ENCODE results near the gene HSDL1. TPM values are rescaled to one million over a fixed set of nuclear protein-coding genes. Genes with fewer than 3 reads are reported as not detected.
A peak's percentile ranks its signal among the peaks of the same experiment; 100 is the strongest.
"Not testable (repeated sequence)": the region's sequence is repeated elsewhere in the genome, so short reads cannot be mapped to it uniquely, and the experiment has no call there.

HSDL1 gene
- total and polyA plus RNA-seq, 4 experiments from 2014 or later, result 9.9 to 23.0 (median 15.7) TPM

- H3K27ac ChIP-seq (ENCODE audit: low read depth, low read length), result no peak overlapping the region
- peaks cover 10% of the 10 kb centered on the region for H3K36me3 ChIP-seq (ENCODE audit: insufficient read depth, low read length)
- H3K4me3 ChIP-seq (ENCODE audit: low read length in 2 of 2), result no peak overlapping the region
- no peaks in the 10 kb centered on the region for H3K4me1 ChIP-seq (ENCODE audit: insufficient read depth, low read length)
- no peak overlapping the region for H3K4me3 Mint-ChIP-seq
- ChIA-PET CTCF (ENCODE audit: partially characterized antibody) (interaction anchor here (0.6 kb wide), 1 partner anchor 420 kb away, joined by 4 read pairs; no protein-coding TSS in a partner anchor), POLR2A (ENCODE audit: partially characterized antibody) (interaction anchor here (1.2 kb wide), 1 partner anchor 14 kb away, joined by 3 read pairs; the partner anchor contains the start of genes DNAAF1 and HSDL1)
- H3K27ac Mint-ChIP-seq, result no peak overlapping the region
- no peaks in the 10 kb centered on the region for H3K9me3 ChIP-seq (ENCODE audit: control insufficient read depth in 1 of 2, low read length in 2 of 2)
- intact Hi-C loops (cut with micrococcal nuclease), result no loop called here
- no peak for DNase-seq
- no peaks in the 10 kb centered on the region for H3K27me3 ChIP-seq (ENCODE audit: insufficient read depth, low read length)
- H3K36me3 Mint-ChIP-seq, result peaks cover 9 to 33% of the 10 kb centered on the region in 2 donors
- H3K4me1 Mint-ChIP-seq, result peaks cover 0 to 2% (median 0%) of the 10 kb centered on the region in 4 donors
- no peaks in the 10 kb centered on the region for H3K27me3 Mint-ChIP-seq
- H3K9me3 Mint-ChIP-seq, result no peaks in the 10 kb centered on the region
Measured at GRCh38 chr16:84131117-84131516, 13.9 kb downstream of the HSDL1 start.

- intact Hi-C loops (cut with micrococcal nuclease), result no loop called here
- H3K27ac ChIP-seq (ENCODE audit: low read depth, low read length), result no peak overlapping the region
- no peaks in the 10 kb centered on the region for H3K27me3 Mint-ChIP-seq
- no peaks in the 10 kb centered on the region for H3K4me1 Mint-ChIP-seq
- H3K4me3 Mint-ChIP-seq, result no peak overlapping the region
- H3K4me3 ChIP-seq (ENCODE audit: low read length in 2 of 2), result no peak overlapping the region
- DNase-seq, result no peak
- H3K27me3 ChIP-seq (ENCODE audit: insufficient read depth, low read length), result no peaks in the 10 kb centered on the region
- ChIA-PET CTCF (ENCODE audit: partially characterized antibody) (interaction anchor here (0.7 kb wide), 1 partner anchor 51 kb away, joined by 3 read pairs; no protein-coding TSS in a partner anchor), POLR2A (ENCODE audit: partially characterized antibody) (no interaction called here)
- no peaks in the 10 kb centered on the region for H3K9me3 ChIP-seq (ENCODE audit: control insufficient read depth in 1 of 2, low read length in 2 of 2)
- peaks cover 13 to 29% of the 10 kb centered on the region in 2 donors for H3K36me3 Mint-ChIP-seq
- H3K27ac Mint-ChIP-seq, result peak overlapping the region in 1 of 7 donors; percentile 57
- H3K36me3 ChIP-seq (ENCODE audit: insufficient read depth, low read length), result peaks cover 3% of the 10 kb centered on the region
- H3K9me3 Mint-ChIP-seq, result no peaks in the 10 kb centered on the region
- no peaks in the 10 kb centered on the region for H3K4me1 ChIP-seq (ENCODE audit: insufficient read depth, low read length)
Measured at GRCh38 chr16:84124257-84125073, 20.5 kb downstream of the HSDL1 start.

- Histone ChIP-seq H3K4me1 (ENCODE audit: insufficient read depth, low read length) (peaks cover 6% of the 10 kb centered on the region), H3K4me3 (ENCODE audit: low read length in 2 of 2) (no peak overlapping the region), H3K27me3 (ENCODE audit: insufficient read depth, low read length) (no peaks in the 10 kb centered on the region), H3K9me3 (ENCODE audit: control insufficient read depth in 1 of 2, low read length in 2 of 2) (no peaks in the 10 kb centered on the region), H3K27ac (ENCODE audit: low read depth, low read length) (no peak overlapping the region), H3K36me3 (ENCODE audit: insufficient read depth, low read length) (no peaks in the 10 kb centered on the region)
- peaks cover 2 to 17% (median 6%) of the 10 kb centered on the region in 4 donors for H3K4me1 Mint-ChIP-seq
- ChIA-PET POLR2A (ENCODE audit: partially characterized antibody) (no interaction called here), CTCF (ENCODE audit: partially characterized antibody) (no interaction called here)
- no peak for DNase-seq
- intact Hi-C loops (cut with micrococcal nuclease), result no loop called here
- no peak overlapping the region for H3K27ac Mint-ChIP-seq
- H3K4me3 Mint-ChIP-seq, result no peak overlapping the region
- H3K9me3 Mint-ChIP-seq, result no peaks in the 10 kb centered on the region
- H3K27me3 Mint-ChIP-seq, result no peaks in the 10 kb centered on the region
- H3K36me3 Mint-ChIP-seq, result peaks cover 6 to 25% of the 10 kb centered on the region in 2 donors
Measured at GRCh38 chr16:84121007-84121406, 24.0 kb downstream of the HSDL1 start.

GRCh38 chr16:84120023-84120422, 25.0 kb downstream of the HSDL1 start:
- Histone ChIP-seq H3K27me3 (ENCODE audit: insufficient read depth, low read length) (no peaks in the 10 kb centered on the region), H3K27ac (ENCODE audit: low read depth, low read length) (no peak overlapping the region), H3K4me1 (ENCODE audit: insufficient read depth, low read length) (peaks cover 15% of the 10 kb centered on the region), H3K4me3 (ENCODE audit: low read length in 2 of 2) (no peak overlapping the region), H3K9me3 (ENCODE audit: control insufficient read depth in 1 of 2, low read length in 2 of 2) (no peaks in the 10 kb centered on the region), H3K36me3 (ENCODE audit: insufficient read depth, low read length) (no peaks in the 10 kb centered on the region)
- CTCF ChIA-PET (ENCODE audit: partially characterized antibody), result no interaction called here
- intact Hi-C loops (cut with micrococcal nuclease), result no loop called here
- Mint-ChIP-seq H3K4me3 (no peak overlapping the region), H3K9me3 (no peaks in the 10 kb centered on the region), H3K4me1 (peaks cover 9 to 27% (median 14%) of the 10 kb centered on the region in 4 donors), H3K36me3 (peaks cover 5 to 27% of the 10 kb centered on the region in 2 donors), H3K27me3 (no peaks in the 10 kb centered on the region), H3K27ac (peak overlapping the region in 1 of 7 donors; percentile 49)
- POLR2A ChIA-PET (ENCODE audit: partially characterized antibody), result interaction anchor here (1.0 kb wide), 1 partner anchor 25 kb away, joined by 4 read pairs; the partner anchor contains the start of genes DNAAF1 and HSDL1
- no peak for DNase-seq

GRCh38 chr16:84119368-84119767, 25.6 kb downstream of the HSDL1 start:
- CTCF ChIA-PET (ENCODE audit: partially characterized antibody), result no interaction called here
- POLR2A ChIA-PET (ENCODE audit: partially characterized antibody), result interaction anchor here (1.0 kb wide), 1 partner anchor 25 kb away, joined by 3 read pairs; the partner anchor contains the start of genes DNAAF1 and HSDL1

GRCh38 chr16:84118315-84118714, 26.7 kb downstream of the HSDL1 start:
- H3K27ac Mint-ChIP-seq, result peak overlapping the region in 2 of 7 donors; percentile 65 to 69
- DNase-seq; H3K36me3 ChIP-seq (ENCODE audit: insufficient read depth, low read length); H3K27ac ChIP-seq (ENCODE audit: low read depth, low read length); H3K4me3 ChIP-seq (ENCODE audit: low read length in 2 of 2); H3K9me3 ChIP-seq (ENCODE audit: control insufficient read depth in 1 of 2, low read length in 2 of 2); H3K27me3 Mint-ChIP-seq; H3K27me3 ChIP-seq (ENCODE audit: insufficient read depth, low read length); H3K9me3 Mint-ChIP-seq: not testable (repeated sequence)
- ChIA-PET POLR2A (ENCODE audit: partially characterized antibody) (interaction anchor here (0.5 to 3.2 kb wide), 4 partner anchors 20 to 68 kb away, joined by 3 to 36 read pairs (median 6); partner anchors contain the start of genes DNAAF1, HSDL1 and TAF1C), CTCF (ENCODE audit: partially characterized antibody) (interaction anchor here (1.5 to 4.1 kb wide), 3 partner anchors 24 to 69 kb away, joined by 4 to 25 read pairs (median 17); partner anchors contain the start of gene TAF1C)
- intact Hi-C loops (cut with micrococcal nuclease), result loop anchor here (10.0 kb wide), 1 partner anchor 1566 kb away; the partner anchor contains the start of gene GINS2
- H3K4me1 ChIP-seq (ENCODE audit: insufficient read depth, low read length), result peaks cover 31% of the 10 kb centered on the region
- peak overlapping the region; percentile 40 to 65 (median 49) for H3K4me3 Mint-ChIP-seq
- peaks cover 11 to 30% (median 19%) of the 10 kb centered on the region in 4 donors for H3K4me1 Mint-ChIP-seq
- peaks cover 5 to 22% of the 10 kb centered on the region in 2 donors for H3K36me3 Mint-ChIP-seq

More at GRCh38 chr16:84119368-84119767, 25.6 kb downstream of the HSDL1 start:
- Mint-ChIP-seq H3K9me3 (no peaks in the 10 kb centered on the region), H3K36me3 (peaks cover 5 to 25% of the 10 kb centered on the region in 2 donors), H3K4me1 (peaks cover 9 to 28% (median 16%) of the 10 kb centered on the region in 4 donors), H3K27ac (peak overlapping the region in 1 of 7 donors; percentile 49), H3K4me3 (no peak overlapping the region), H3K27me3 (no peaks in the 10 kb centered on the region)
- Histone ChIP-seq H3K27ac (ENCODE audit: low read depth, low read length) (no peak overlapping the region), H3K36me3 (ENCODE audit: insufficient read depth, low read length) (no peaks in the 10 kb centered on the region), H3K9me3 (ENCODE audit: control insufficient read depth in 1 of 2, low read length in 2 of 2) (no peaks in the 10 kb centered on the region), H3K4me1 (ENCODE audit: insufficient read depth, low read length) (peaks cover 21% of the 10 kb centered on the region), H3K4me3 (ENCODE audit: low read length in 2 of 2) (no peak overlapping the region), H3K27me3 (ENCODE audit: insufficient read depth, low read length) (no peaks in the 10 kb centered on the region)
- no peak for DNase-seq
- intact Hi-C loops (cut with micrococcal nuclease), result loop anchor here (10.0 kb wide), 1 partner anchor 1565 kb away; the partner anchor contains the start of gene GINS2

- DNase-seq, result peak in 2 of 5 donors; percentile 31 to 53
- POLR2A ChIA-PET (ENCODE audit: partially characterized antibody), result interaction anchor here (0.8 to 3.2 kb wide), 16 partner anchors 12 to 1436 kb away, joined by 3 to 55 read pairs (median 5); partner anchors contain the start of genes DNAAF1, HSBP1, HSDL1 and MLYCD
- peaks cover 0 to 15% of the 10 kb centered on the region in 2 donors for H3K36me3 Mint-ChIP-seq
Measured at GRCh38 chr16:84117494-84117843, 27.5 kb downstream of the HSDL1 start.

More at GRCh38 chr16:84117494-84117843, 27.5 kb downstream of the HSDL1 start:
- no peaks in the 10 kb centered on the region for H3K36me3 ChIP-seq (ENCODE audit: insufficient read depth, low read length)
- H3K4me1 Mint-ChIP-seq, result peaks cover 11 to 34% (median 21%) of the 10 kb centered on the region in 4 donors
- H3K9me3 ChIP-seq (ENCODE audit: control insufficient read depth in 1 of 2, low read length in 2 of 2), result no peaks in the 10 kb centered on the region
- intact Hi-C loops (cut with micrococcal nuclease), result loop anchor here (2.0 to 10.0 kb wide), 3 partner anchors 33 to 1567 kb away; partner anchors contain the start of gene GINS2
- H3K9me3 Mint-ChIP-seq, result no peaks in the 10 kb centered on the region
- peak overlapping the region; percentile 86 to 96 (median 92) for H3K4me3 Mint-ChIP-seq
- peak overlapping the region; percentile 91 for H3K27ac ChIP-seq (ENCODE audit: low read depth, low read length)
- CTCF ChIA-PET (ENCODE audit: partially characterized antibody), result interaction anchor here (1.1 to 4.1 kb wide), 7 partner anchors 14 to 70 kb away, joined by 3 to 25 read pairs (median 4); partner anchors contain the start of genes DNAAF1, HSDL1 and TAF1C
- peak overlapping the region; percentile 70 to 96 (median 93) for H3K27ac Mint-ChIP-seq
- H3K4me1 ChIP-seq (ENCODE audit: insufficient read depth, low read length), result peaks cover 34% of the 10 kb centered on the region
- no peaks in the 10 kb centered on the region for H3K27me3 ChIP-seq (ENCODE audit: insufficient read depth, low read length)
- peak overlapping the region; percentile 55 to 96 for H3K4me3 ChIP-seq (ENCODE audit: low read length in 2 of 2)
- no peaks in the 10 kb centered on the region for H3K27me3 Mint-ChIP-seq
